Spleen (tissue), 7 donors: ENCODE data around the gene MLYCD.

ENCODE experiments used
- CTCF ChIP-seq, 11 experiments: fragments of 200-600 bp in 7 of 11; fragments of 450-650 bp in 4 of 11; sonication (generic) in 4 of 11; IDR thresholded peaks in 8 of 11; conservative IDR thresholded peaks in 3 of 11; 1 replicate in 7 of 11; 2 replicates in 4 of 11; pipeline versions ENCODE4 v1.4.0 to v1.8.0; 2016 to 2021; ENCODE audit warnings: antibody characterized with exemption in 11 of 11, inconsistent platforms in 4 of 11, mild to moderate bottlenecking in 1 of 11
- POLR2A ChIP-seq, 3 donors: fragments of 450-650 bp; IDR thresholded peaks; one replicate each; pipeline ENCODE4 v1.5.1; 2017; ENCODE audit warnings: antibody characterized with exemption in 3 of 3, mild to moderate bottlenecking in 1 of 3
- POLR2AphosphoS5 ChIP-seq, 3 donors: sonication (generic); formaldehyde crosslinking; IDR thresholded peaks; one replicate each; pipeline ENCODE4 v1.5.1; 2017; ENCODE audit warnings: antibody characterized with exemption in 3 of 3
- donor health status: DM: no; HTN: no; CAD: no; lungs with moderate emphysema.
- donor health status: DM: no; HTN: no; CAD: no.
- donor health status: DM: no; HTN: no; CAD: no.

- TF ChIP-seq CTCF (IDR thresholded peaks at IDR 0.05 in 8 of 11, conservative IDR thresholded peaks at IDR 0.05 in 3 of 11) (no peak), POLR2A (IDR thresholded peaks at IDR 0.05) (no peak), POLR2AphosphoS5 (IDR thresholded peaks at IDR 0.05) (no peak)
These were observed 68.2 kb downstream of the MLYCD start for GRCh38 chr16:83967091-83967490.
